HG03342 (cell line): Measurements from ENCODE around the gene FBXO42.

Experiments used
- ATAC-seq: cut with Tn5 transposase; IDR thresholded peaks from one replicate; pipeline ENCODE4 v1.9.1; 2021; ENCODE audit warnings: mild to moderate bottlenecking, moderate library complexity; ENCODE audit not compliant: unreplicated experiment

FBXO42 gene

DNA sequence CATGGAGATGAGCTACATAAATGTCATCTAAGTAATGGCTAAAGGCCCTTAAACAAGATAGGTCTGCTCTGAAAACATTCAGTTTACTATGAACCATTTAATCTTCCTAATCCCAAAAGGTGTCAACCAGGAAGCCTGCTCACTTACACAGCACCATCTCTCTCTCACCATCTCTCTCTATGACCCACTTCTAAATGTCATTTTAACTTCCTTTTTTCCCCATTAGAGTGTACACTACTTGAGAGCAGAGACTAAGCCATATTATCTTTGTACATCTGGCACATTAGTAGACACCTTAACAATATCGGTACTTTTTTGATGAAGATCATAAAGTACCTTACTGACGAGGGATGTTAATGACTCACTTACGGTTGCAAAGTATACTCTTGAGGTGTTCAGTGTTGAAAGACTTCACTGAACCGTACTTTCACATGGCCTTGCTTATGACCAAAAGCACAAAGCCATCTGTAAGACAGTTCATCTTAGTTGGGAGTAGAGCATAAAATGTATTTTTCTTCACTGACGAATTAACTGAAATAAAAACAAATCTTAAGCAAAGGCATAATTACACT is 25.4 kb downstream of the FBXO42 start:
- ATAC-seq, result no peak

DNA sequence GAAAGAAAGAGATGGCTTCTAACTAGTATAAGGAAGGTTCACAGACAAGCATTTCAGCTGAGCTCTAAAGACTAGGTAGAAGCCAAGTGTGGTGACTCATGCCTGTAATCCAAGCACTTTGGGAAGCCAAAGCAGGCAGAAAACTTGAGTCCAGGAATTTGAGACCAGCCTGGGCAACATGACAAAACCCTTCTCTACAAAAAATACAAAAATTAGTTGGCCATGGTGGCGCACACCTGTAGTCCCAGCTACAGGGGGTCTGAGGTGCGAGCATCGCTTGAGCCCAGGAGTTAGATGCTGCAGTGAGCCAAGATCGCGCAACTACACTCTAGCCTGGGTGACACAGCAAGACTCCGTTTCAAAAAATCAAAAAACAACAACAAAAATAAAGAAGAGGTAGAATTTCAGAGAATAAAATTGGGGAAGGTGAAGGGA is 27.8 kb downstream of the FBXO42 start:
- ATAC-seq, result no peak

DNA sequence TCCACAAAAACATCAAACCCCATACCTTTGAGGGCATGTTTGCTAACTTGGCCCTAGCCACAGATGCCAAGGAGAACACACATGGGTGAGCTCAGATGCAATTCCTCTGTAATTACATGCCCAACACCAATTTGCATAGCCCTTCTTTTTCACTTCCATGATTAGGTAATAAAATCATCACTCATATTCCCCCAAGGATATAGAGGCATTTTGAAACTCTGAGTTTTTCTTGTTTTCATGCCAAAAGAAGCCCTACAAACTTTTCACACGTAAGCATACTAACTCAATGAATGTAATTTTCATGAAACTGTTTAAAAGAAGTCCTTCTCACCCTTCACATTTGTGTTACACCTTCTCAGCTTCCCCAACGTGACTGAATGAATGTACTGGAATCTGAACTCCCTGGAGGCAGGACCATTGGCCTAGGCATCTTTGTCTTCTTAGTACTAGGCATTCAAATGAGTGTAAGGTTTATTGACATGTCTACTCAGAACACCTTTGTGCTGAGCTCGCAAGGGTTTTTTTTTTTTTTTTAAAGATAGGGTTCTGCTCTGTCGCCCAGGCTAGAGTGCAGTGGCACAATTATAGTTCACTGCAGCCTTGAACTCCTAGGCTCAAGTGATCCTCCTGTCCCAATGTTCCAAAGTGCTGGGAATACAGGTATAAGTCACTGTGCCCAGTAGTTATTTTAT is 31.0 kb downstream of the FBXO42 start:
- no peak for ATAC-seq

DNA sequence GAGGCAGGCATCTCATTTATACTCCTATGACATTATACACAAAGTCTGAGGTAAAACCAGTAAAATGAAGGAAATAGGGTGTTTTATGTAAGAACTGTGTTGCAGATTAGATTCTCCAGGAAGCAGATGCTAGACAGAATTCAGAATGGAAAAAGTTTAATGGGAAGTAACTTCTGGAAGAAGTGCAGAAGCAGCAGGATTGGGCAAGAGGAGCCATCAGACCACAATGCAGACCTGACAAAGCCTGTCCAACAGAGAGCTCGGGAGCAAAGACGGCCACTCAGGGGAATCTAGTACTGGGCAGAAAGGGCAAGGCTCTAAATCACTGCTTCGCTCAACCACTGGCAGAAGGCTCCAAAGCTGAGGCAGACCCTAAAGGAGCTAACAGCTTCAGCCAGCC is 33.7 kb downstream of the FBXO42 start:
- no peak for ATAC-seq

DNA sequence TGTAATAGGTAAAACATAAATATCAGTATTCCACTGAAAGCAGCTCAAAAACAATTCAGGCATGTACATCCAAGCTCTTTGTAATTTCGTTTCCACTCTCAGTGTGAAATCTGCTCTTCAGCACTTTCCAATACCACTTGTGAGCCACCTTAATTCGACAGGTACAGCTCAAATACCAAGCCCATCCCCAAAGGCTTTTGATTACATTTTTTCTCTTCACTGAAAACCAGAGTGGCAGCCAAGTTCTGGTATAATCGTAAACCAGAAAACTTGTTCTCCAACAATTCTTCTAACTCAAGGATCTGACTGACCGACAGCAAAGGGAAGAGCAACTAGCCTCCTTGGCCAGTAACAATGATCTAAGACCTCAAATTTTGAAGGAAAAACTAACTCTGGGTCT is 36.8 kb downstream of the FBXO42 start:
- ATAC-seq, result no peak

DNA sequence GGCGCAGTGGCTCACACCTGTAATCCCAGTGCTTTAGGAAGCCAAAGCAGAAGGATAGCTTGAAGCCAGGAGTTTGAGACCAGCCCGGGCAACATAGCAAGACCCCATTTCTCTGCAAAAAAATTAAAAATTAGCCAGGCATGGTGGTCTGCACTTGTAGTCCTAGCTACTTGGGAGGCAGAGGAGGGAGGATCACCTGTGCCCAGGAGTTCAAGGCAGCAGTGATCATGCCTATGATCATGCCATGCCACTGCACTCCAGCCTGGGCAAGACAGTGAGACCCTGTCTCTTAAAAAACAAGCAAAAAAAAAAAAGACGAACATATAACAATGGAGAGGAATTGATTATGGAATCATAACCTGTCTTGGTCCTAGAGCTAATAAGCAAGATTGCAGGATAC is 45.1 kb downstream of the FBXO42 start:
- ATAC-seq, result no peak

DNA sequence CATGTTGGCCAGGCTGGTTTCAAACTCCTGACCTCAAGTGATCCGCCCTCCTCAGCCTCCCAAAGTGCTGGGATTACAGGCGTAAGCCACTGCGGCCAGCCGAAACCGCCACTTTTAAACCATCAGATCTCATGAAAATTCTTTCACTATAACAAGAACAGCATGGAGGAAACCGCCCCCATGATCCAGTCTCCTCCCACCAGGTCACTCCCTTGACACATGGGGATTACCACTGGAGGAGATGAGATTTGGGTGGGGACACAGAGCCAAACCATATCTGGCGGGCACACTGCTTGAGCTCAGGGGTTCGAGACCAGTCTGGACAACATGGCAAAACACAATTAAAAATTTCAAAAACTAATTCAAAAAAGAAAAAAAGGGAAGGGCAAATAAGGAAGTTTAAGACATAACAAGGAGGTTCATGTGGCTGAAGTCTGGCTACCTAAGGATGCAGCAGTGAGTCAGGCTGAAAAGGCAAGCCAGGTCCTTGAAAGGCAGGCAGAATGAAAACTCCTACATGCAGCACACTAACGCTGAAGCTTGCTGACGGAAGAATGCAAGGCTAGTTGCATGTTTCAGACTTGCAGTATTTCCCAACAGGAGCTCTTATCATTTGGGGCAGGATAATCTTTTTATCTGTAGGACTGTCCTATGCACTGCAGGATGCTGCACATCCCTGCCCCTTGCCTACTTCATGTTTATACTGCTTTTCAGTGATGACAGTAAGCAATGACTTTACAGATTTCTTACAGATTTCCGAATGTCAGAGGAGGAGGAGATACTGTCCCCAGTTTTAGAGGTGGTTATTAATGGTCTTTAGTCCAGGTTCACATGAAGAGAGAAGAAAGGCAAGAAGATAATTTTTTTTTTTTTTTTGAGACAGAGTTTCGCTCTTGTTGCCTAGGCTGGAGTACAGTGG is 49.3 kb downstream of the FBXO42 start:
- no peak for ATAC-seq

DNA sequence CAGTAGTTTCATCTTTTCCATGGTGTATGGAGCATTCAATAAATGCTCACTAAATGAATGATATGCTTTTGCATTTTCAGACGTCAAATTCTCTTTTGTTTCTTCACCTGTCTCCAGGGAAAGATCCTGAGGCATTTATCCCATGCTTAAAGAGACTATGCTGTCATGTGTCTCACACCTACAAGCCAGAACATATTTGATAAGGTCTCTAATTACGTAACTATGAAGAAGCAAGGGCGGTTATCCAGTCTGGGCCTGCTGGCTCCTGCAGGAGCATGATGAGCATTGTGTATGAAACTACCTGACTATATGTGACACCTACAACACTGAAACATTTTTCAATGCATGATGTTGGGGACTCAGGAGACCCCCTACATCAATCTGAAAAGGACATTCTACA is 51.8 kb downstream of the FBXO42 start:
- no peak for ATAC-seq

DNA sequence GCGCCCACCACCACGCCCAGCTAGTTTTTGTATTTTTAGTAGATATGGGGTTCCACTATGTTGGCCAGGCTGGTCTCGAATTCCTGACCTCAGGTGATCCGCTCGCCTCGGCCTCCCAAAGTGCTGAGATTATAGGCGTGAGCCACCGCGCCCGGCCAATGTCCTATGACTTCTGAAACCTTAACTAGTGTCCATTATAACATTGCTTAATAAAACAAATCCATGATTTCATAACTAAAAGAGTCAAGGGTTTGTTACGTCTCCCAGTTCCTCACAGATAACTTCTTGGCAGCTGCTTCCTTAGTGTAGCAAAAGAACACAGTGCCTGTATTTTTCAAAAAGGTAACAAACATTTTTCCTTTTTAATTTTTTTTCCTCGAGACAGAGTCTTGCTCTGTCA is 53.6 kb downstream of the FBXO42 start:
- ATAC-seq, result no peak

DNA sequence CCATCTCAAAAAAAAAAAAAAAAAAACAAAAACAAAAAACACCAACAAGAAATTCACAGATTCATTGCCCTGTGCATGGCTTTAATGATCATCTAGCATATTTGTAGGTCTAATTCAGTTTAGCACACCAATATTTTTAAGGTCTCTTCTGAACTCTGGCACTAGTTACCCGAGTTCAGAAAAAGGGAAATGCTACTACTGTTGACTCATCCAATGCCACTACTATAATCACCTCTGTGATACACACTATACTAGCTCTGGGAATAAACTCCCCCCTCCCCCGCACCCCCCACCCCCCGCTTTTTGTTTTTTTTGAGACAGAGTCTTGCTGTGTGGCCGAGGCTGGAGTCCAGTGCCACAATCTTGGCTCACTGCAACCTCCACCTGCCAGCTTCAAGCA is 55.6 kb downstream of the FBXO42 start:
- no peak for ATAC-seq

DNA sequence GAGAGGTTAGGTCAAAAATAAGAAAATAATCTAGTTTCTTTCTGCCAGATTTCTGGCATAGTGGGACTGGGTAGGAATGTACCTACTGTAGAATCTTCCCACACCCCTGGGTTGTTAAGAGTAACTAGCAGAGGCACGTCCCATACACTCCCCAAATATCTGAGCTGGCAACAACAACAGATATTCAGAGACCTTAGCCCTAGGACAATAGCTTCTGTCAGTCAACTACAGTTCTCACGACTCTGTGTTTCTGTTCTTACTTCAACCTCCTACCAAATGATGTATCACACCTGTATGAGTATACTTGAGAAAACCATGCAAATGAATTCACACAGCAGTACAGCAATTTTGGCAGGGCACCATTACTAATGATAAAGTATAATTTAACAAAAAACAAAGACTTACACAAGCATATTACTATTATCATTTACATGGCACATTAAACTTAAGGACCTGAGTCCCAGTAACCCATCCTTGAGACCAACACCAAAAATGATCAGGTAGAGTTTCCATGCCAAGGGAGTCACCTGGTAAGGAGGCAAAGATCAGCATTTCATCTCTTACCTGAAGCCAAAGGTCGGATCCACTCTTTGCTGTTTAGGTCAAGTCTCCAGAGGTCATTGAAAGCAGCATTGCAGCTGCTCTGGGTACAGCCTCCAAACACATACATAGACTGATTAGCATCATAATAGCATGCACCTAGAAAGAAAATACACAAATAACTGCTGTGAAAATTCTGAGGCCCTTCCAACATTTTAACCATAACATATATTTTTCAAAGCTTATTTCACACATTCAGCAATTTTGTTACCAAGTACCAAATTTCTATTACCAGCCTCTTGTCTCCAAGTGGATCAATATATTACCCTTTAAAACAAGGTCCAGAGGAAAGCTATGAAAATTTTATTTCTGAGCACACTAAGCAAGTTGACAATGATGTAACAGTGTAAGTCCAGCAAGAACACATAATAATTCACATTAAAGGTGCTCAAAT is 57.8 kb downstream of the FBXO42 start:
- no peak for ATAC-seq

DNA sequence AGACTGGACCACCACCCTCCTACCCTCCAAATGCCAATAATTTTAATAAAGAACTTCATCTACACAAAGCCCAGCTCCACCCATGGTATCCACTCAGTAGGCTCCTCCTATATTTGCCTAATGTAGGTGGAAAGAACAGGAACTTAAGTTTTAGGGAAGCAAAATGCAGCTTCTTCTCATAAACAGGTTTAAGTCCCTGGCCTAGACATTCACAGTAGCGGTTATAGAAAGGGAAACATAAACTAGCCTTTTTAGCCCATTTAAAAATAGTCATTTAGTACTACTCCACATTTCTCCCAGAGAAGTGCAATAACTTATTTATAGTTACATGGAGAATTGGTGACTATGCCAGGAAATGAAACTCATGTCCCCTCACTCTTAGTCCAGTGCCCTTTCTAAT is 58.7 kb downstream of the FBXO42 start:
- no peak for ATAC-seq

DNA sequence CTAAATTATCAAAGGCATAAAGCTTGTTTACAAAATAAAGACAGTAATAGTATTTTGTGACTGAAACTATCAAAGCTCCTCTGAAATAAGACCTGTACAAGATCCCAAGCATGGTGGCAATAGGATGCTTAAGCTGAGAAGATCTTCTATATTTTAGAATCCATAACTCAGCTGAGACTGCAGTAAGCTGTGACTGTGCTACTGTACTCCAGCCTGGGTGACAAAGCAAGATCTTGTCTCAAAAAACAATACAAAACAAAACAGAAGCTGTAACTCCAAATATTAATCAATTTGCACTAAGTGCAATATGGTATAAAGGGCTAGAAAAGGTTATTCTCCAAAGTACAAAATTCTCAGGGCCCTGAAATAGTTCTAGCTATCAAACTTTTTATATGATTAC is 59.5 kb downstream of the FBXO42 start:
- no peak for ATAC-seq

DNA sequence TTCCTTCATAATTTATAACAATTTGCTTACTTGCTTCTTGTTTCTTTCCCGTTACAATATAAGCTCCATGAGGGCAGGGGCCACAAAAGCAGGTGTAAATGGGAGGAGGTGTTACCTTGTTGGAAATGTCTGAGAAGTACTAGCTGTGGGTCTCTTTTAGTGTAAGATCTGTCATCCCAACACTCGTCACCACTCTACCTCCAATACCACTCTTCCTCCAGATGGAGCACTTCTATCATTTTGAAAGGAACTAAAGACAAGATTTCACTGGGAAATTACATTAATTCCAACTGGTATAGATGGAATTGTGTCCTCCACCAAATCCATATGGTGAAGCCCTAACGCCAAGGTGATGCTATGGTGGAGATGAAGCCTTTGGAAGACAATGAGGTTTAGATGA is 62.3 kb downstream of the FBXO42 start:
- ATAC-seq, result no peak

DNA sequence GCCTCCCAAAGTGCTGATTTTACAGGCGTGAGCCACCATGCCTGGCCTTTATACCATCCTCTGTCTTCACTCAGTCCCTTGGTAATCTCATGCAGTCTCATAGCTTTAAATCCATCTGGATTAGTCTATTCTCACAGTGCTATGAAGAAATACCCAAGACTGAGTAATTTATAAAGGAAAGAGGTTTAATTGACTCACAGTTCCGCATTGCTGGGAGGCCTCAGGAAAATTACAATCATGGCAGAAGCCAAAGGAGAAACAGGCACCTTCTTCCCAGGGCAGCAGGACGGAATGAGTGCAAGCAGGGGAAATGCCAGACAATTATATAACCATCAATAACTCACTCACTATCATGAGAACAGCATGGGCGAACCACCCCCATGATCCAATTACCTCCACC is 66.2 kb downstream of the FBXO42 start:
- ATAC-seq, result no peak

DNA sequence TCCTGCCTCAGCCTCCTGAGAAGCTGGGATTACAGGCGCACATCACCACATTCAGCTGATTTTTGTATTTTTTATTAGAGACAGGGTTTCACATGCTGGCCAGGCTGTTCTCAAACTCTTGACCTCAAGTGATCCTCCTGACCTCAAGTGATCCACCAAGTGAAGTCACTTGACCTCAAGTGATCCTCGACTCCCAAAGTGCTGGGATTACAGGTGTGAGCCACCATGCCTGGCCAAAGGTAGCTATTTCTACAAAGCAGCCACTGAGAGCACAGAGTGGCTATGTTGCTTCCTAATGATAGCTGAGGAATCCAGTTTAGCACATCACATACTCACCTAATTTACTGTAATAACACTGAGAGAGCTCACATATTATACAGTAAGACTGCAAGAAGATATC is 70.5 kb downstream of the FBXO42 start:
- ATAC-seq, result no peak

DNA sequence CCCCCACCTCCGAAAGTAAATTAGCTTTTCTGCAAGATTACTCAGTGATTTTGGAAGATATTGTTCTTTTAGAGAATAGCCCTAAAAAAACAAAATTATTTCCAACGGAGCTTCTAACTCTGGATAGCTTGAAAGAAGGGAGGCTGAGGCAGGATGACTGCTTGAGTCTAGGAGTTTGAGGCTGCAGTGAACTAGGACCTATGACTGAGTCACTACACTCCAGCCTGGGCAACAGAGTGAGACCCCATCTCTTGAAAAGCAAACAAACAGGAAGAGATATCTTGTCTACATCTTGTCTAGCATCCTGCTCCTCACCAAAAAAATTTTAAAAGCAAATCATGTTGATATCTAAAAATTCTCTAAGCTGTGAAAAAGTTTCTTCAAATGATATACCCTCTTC is 73.1 kb downstream of the FBXO42 start:
- ATAC-seq, result no peak

DNA sequence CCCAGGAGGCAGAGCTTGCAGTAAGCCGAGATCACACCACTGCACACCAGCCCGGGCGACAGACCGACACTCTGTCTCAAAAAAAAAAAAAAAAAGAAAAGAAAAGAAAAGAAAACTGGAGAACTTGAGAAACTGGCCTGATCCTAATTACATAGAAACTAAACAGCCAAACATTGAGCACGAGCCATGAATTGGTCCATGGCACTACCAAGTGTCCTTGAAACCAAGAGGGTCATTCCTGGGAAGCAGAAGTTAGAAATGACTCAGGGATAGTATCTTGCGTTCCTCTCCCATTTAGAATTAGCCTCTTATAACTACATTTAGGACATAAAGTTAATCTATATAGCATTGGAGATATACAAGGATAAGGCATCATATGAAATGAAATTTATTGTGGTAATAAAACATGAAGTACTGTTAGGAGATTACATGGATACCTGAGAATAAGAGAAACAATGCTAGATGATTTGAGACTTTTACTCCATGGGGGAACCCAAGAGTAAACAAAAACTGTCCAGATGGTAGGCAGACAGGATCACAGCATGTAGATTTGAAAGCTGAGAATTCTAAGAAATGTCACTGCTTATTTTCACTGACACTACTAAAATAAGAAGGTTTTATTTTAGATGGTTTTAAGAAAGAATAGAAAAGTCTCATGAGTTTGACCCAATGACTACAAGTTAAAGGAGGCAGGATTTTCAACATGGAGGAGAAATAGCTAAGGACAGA is 75.8 kb downstream of the FBXO42 start:
- ATAC-seq, result no peak

DNA sequence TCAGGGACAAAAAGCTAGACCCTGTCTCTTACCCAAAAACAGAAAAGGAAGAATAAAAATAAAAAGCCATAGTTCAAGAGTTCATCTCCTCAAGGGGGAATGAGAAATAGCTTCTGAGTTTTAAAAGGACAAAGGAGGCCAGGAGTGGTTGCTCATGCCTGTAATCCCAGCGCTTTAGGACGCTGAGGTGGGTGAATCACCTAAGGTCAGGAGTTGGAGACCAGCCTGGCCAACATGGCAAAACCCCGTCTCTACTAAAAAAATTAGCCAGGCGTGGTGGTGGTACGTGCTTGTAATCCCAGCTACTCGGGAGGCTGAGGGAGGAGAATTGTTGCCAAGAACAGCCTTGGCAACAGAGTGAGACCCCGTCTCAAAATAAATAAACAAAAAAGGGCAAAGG is 76.7 kb downstream of the FBXO42 start:
- ATAC-seq, result no peak

DNA sequence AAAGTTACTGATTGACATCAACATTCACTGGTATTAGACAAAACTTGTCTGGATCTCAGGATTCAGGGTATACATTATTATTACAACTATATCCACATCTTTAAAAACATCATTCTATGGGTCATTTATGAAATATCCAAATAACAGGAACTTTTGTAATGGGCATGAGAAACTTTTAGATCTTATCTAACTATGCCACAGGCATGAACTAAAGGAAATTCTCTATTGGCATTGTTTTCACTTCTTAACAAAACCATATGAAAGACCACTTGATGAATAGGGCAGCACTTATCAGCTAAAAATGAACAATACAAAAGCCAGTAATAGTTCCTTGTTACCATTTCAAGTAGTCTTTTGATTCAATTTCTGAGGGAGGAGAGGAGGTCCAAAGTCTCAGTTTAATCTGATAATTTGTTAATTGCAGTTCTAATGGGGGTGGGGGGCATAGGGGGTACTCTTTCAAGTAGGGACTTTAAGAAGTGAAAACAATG is 84.5 kb downstream of the FBXO42 start:
- ATAC-seq, result no peak
